Measurements from ENCODE around the gene AKAP7. TPM values are rescaled to one million over a fixed set of nuclear protein-coding genes. Genes with fewer than 3 reads are reported as not detected.
"Not testable (repeated sequence)": the region's sequence is repeated elsewhere in the genome, so short reads cannot be mapped to it uniquely, and the experiment has no call there.

The AKAP7 gene
- total RNA-seq, 1 experiment from 2014 or later = 8.8 TPM

- DNase-seq (ENCODE audit: low read depth) = no peak
Measured at GRCh38 chr6:131251590-131252199, 116.4 kb downstream of the AKAP7 start.

- DNase-seq (ENCODE audit: low read depth) = peak; percentile 23
Measured at GRCh38 chr6:131255434-131255833, 120.2 kb downstream of the AKAP7 start.

- DNase-seq (ENCODE audit: low read depth) = no peak
Measured at GRCh38 chr6:131255911-131256310, 120.6 kb downstream of the AKAP7 start.

- no peak for DNase-seq (ENCODE audit: low read depth)
Measured at GRCh38 chr6:131257104-131257503, 121.8 kb downstream of the AKAP7 start.

- DNase-seq (ENCODE audit: low read depth) = no peak
Measured at GRCh38 chr6:131258010-131258652, 122.9 kb downstream of the AKAP7 start.

GRCh38 chr6:131258816-131259476 is 123.7 kb downstream of the AKAP7 start:
- peak; percentile 61 for DNase-seq (ENCODE audit: low read depth)

GRCh38 chr6:131260960-131261359 is 125.7 kb downstream of the AKAP7 start:
- DNase-seq (ENCODE audit: low read depth) = not testable (repeated sequence)

GRCh38 chr6:131262060-131262459 is 126.8 kb downstream of the AKAP7 start:
- no peak for DNase-seq (ENCODE audit: low read depth)

GRCh38 chr6:131265939-131266338 is 130.7 kb downstream of the AKAP7 start:
- no peak for DNase-seq (ENCODE audit: low read depth)

GRCh38 chr6:131268303-131268702 is 133.0 kb downstream of the AKAP7 start:
- no peak for DNase-seq (ENCODE audit: low read depth)

- no peak for DNase-seq (ENCODE audit: low read depth)
Measured at GRCh38 chr6:131269565-131270391, 134.5 kb downstream of the AKAP7 start.

- DNase-seq (ENCODE audit: low read depth) = no peak
Measured at GRCh38 chr6:131270534-131270933, 135.3 kb downstream of the AKAP7 start.

GRCh38 chr6:131275273-131275672 is 140.0 kb downstream of the AKAP7 start:
- DNase-seq (ENCODE audit: low read depth) = no peak

GRCh38 chr6:131277591-131277990 is 142.3 kb downstream of the AKAP7 start:
- no peak for DNase-seq (ENCODE audit: low read depth)

- DNase-seq (ENCODE audit: low read depth) = no peak
Measured at GRCh38 chr6:131281471-131282270, 146.4 kb downstream of the AKAP7 start.

- no peak for DNase-seq (ENCODE audit: low read depth)
Measured at GRCh38 chr6:131282365-131282764, 147.1 kb downstream of the AKAP7 start.

GRCh38 chr6:131283466-131284175 is 148.4 kb downstream of the AKAP7 start:
- DNase-seq (ENCODE audit: low read depth) = no peak

GRCh38 chr6:131285548-131285947 is 150.3 kb downstream of the AKAP7 start:
- DNase-seq (ENCODE audit: low read depth) = no peak

GRCh38 chr6:131286469-131287040 is 151.3 kb downstream of the AKAP7 start:
- DNase-seq (ENCODE audit: low read depth) = no peak

- DNase-seq (ENCODE audit: low read depth) = no peak
Measured at GRCh38 chr6:131288214-131288613, 152.9 kb downstream of the AKAP7 start.

Measured in RPMI7951 (cell line).